Measurements from ENCODE around the gene SYK.

GRCh38 chr9:90832261-90832660 lies 30.6 kb downstream of the SYK start:
- TF ChIP-seq POLR2AphosphoS5 (IDR thresholded peaks at IDR 0.05; ENCODE audit: low read depth, low read length) = no peak
- no peak for TF ChIP-seq TAF1 (IDR thresholded peaks at IDR 0.05; ENCODE audit: borderline replicate concordance, insufficient read depth, low read length)
- TF ChIP-seq REST (IDR thresholded peaks at IDR 0.05; ENCODE audit: insufficient read depth in 1 of 2, low read depth in 2 of 2, low read length in 2 of 2) = no peak

Measured in PFSK-1 (cell line).